Glomerular endothelial cell (primary cell): ENCODE data around the gene THAP12. TPM values are rescaled to one million over a fixed set of nuclear protein-coding genes. Genes with fewer than 3 reads are reported as not detected.
"Not testable (repeated sequence)": the region's sequence is repeated elsewhere in the genome, so short reads cannot be mapped to it uniquely, and the experiment has no call there.

ENCODE experiments used
- DNase-seq: peaks from one replicate; pipeline ENCODE4 v3.0.0-alpha.2; 2011; ENCODE audit warnings: low read depth, low spot score; ENCODE audit errors: extremely low read depth
- total RNA-seq: library from RNA; depleted of rRNA; stranded (reverse); fragments of >200 nt; gene quantifications from 2 replicates; pipeline ENCODE4 v1.2.3, GENCODE V29; 2015

THAP12 gene
- total RNA-seq: 20.9 and 25.3 TPM in 2 replicates

- peak; percentile 63 for DNase-seq
Measured at GRCh38 chr11:76380977-76381719, at the start of gene THAP12, which contains the start of gene GVQW3. Gene THAP12 (minus strand): TSS chr11:76381132. CDS start chr11:76380836, 296 bp downstream. Gene GVQW3 (plus strand): TSS chr11:76381323. CDS start chr11:76381829, 506 bp downstream.

DNA sequence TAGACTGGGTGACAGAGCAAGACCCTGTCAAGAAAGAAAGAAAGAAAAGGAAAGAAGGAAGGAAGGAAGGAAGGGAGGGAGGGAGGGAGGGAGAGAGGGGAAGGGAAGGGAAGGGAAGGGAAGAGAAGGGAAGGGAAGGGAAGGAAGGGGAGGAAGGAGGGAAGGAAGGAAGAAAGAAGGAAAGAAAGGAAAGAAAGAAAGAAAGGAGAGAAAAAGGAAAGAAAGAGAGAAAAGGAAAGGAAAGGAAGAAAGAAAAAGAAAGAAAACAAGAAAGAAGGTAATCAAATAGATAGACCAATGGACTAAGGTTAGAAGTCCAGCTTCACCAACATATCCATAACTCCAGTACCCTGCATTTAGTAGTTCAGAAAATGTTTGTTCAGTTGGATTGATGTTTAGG is 45.7 kb upstream of the THAP12 start:
- no peak for DNase-seq

GRCh38 chr11:76424891-76425290 is 44.0 kb upstream of the THAP12 start:
- DNase-seq: no peak

GRCh38 chr11:76424379-76424778 is 43.4 kb upstream of the THAP12 start:
- DNase-seq: no peak

GRCh38 chr11:76419896-76420295 is 39.0 kb upstream of the THAP12 start:
- no peak for DNase-seq

- no peak for DNase-seq
Measured at GRCh38 chr11:76415073-76415472, 34.1 kb upstream of the THAP12 start.

- no peak for DNase-seq
Measured at GRCh38 chr11:76410851-76411357, 30.0 kb upstream of the THAP12 start.

GRCh38 chr11:76408171-76408965 is 27.4 kb upstream of the THAP12 start:
- DNase-seq: no peak

- DNase-seq: no peak
Measured at GRCh38 chr11:76406359-76406758, 25.4 kb upstream of the THAP12 start.

- not testable (repeated sequence) for DNase-seq
Measured at GRCh38 chr11:76401484-76401883, 20.6 kb upstream of the THAP12 start.

- DNase-seq: no peak
Measured at GRCh38 chr11:76400967-76401366, 20.0 kb upstream of the THAP12 start.

GRCh38 chr11:76397383-76397782 is 16.5 kb upstream of the THAP12 start:
- no peak for DNase-seq

DNA sequence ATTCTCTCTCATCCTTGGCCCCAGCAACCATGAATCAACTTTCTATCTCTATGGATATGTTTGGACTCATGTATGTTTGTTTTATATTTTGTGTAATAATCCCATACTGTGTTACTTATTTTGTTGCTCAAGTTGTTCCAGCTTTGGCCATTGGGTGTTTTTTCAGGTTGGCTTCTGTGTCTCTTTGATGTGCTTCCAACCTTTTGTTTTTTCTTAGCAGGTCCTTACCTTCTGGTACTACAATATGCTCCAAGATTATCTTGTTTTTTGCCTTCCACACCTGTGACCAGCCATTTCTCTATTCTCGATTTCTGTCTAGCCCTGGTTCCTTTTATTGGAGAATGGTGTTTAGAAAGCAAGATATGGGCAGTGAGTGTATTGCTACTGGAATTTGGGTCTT is 14.4 kb upstream of the THAP12 start:
- no peak for DNase-seq

- DNase-seq: no peak
Measured at GRCh38 chr11:76394411-76394810, 13.5 kb upstream of the THAP12 start.

- no peak for DNase-seq
Measured at GRCh38 chr11:76392870-76393269, 11.9 kb upstream of the THAP12 start.

DNA sequence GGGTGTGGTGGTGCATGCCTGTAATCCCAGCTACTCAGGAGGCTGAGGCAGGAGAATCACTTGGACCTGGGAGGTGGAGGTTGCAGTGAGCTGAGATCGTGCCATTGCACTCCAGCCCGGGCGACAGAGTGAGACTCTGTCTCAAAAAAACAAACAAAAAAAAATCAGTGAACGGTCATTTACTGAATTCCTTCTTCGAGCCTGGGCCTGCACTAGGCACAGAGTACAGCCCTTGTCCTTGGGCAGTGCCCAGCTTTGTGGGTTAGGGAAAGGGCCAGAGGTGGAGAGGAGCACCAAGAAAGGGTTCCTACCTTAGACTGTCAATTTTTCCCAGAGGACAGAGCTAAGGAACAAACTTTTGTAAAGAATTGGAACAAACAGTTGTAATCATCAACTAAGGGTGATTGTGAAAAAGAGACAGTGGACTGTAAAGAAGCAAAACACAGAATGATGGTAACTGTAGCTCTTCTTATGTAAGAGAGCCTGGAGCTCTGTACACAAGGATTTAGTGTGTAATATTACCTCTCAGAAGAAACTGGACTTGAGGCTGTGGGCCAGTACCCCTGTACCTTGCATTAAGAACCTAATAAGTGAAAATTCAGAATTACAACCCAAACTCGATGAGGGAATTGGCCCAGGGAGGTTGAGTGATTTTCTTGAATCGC is 11.0 kb upstream of the THAP12 start:
- no peak for DNase-seq

DNA sequence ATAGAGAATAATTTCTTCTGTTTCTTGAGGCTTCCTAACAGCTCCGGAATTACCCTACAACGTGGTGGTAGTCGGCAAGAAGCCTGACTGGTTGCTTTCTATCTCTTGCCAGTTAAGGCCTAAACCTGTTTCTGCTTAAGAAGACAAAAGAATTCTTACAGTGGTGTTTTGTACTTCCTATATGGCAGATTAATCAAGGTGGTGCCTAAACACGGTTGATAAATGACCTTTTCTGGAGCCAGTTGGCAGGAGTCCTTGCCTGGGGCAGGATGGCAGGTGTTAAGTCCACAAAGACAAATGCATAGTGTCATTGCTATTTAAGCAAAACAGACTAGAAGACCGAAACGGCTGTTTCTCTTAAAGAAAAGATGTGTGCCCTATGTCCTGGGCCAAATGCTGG is 10.1 kb upstream of the THAP12 start:
- DNase-seq: no peak

DNA sequence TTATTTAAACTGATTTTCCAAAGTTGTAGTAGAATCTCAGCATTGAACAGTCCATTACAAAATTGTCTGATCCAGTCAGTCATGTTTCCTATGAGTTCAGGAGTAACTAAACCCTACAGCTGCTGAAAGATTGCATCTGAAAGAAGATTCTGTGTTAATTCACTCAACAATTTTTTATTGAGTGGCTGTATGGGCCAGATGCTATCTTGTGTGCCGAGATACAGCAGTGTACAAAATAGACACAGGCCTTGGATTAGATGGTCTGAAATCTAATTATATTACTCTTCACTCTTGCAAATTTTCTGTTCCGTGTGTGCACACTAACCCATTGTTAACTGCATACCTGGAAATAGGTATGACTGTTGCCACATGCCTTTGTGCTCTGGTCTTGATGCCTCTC is 7.5 kb upstream of the THAP12 start:
- no peak for DNase-seq

DNA sequence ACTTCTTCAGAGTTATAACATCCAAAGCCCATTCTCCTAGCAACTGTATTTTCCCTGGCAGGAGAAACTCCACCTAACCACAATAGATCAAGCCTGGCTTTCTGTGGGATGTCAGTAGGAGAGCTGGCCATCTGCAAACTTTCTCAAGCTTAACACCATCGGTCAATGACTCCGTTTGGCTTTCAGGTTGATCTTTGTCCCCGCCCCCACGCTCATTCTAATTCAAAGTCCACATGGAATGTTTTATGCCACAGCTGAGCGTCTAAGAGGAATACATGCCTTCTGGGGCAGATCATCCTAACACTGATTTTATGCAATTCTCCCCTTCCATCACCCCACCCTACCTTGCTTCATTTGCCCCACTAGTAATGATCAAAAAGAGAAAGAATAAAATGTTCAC is 5.0 kb upstream of the THAP12 start:
- DNase-seq: no peak

- DNase-seq: no peak
Measured at GRCh38 chr11:76382209-76382608, 1.3 kb upstream of the THAP12 start.
